HG02943 (cell line): Measurements from ENCODE around the gene GNG12.

ENCODE experiments used
- ATAC-seq: cut with Tn5 transposase; IDR thresholded peaks from one replicate; pipeline ENCODE4 v1.9.1; 2021; ENCODE audit warnings: mild to moderate bottlenecking, low read depth, moderate library complexity; ENCODE audit not compliant: unreplicated experiment

Gene GNG12

GRCh38 chr1:67715819-67716218 is 117.4 kb downstream of the GNG12 start:
- no peak for ATAC-seq

GRCh38 chr1:67713057-67713846 is 120.0 kb downstream of the GNG12 start:
- ATAC-seq: no peak

GRCh38 chr1:67711855-67712212 is 121.4 kb downstream of the GNG12 start:
- ATAC-seq: no peak

GRCh38 chr1:67711158-67711854 is 122.0 kb downstream of the GNG12 start:
- ATAC-seq: no peak

- ATAC-seq: no peak
These were observed 122.8 kb downstream of the GNG12 start for GRCh38 chr1:67710417-67710816.

- ATAC-seq: no peak
These were observed 124.7 kb downstream of the GNG12 start for GRCh38 chr1:67708606-67709005.

- no peak for ATAC-seq
These were observed 127.4 kb downstream of the GNG12 start for GRCh38 chr1:67705735-67706453.

GRCh38 chr1:67704351-67704750 is 128.9 kb downstream of the GNG12 start:
- no peak for ATAC-seq

- no peak for ATAC-seq
These were observed 131.4 kb downstream of the GNG12 start for GRCh38 chr1:67701876-67702275.

- ATAC-seq: no peak
These were observed 132.4 kb downstream of the GNG12 start for GRCh38 chr1:67700692-67701410.

GRCh38 chr1:67700220-67700619 is 133.0 kb downstream of the GNG12 start:
- ATAC-seq: no peak

GRCh38 chr1:67696708-67697107 is 136.6 kb downstream of the GNG12 start:
- ATAC-seq: no peak

GRCh38 chr1:67695963-67696362 is 137.3 kb downstream of the GNG12 start:
- no peak for ATAC-seq

- no peak for ATAC-seq
These were observed 141.6 kb downstream of the GNG12 start for GRCh38 chr1:67691712-67692111.

- no peak for ATAC-seq
These were observed 142.9 kb downstream of the GNG12 start for GRCh38 chr1:67690411-67690810.

GRCh38 chr1:67690018-67690363 is 143.3 kb downstream of the GNG12 start:
- no peak for ATAC-seq

- ATAC-seq: no peak
These were observed 143.8 kb downstream of the GNG12 start for GRCh38 chr1:67689267-67690017.

- no peak for ATAC-seq
These were observed 144.6 kb downstream of the GNG12 start for GRCh38 chr1:67688526-67689219.

- no peak for ATAC-seq
These were observed 145.6 kb downstream of the GNG12 start for GRCh38 chr1:67687649-67688048.

- no peak for ATAC-seq
These were observed 146.1 kb downstream of the GNG12 start for GRCh38 chr1:67687198-67687545.
